Tibial nerve (tissue), 4 donors: ENCODE measurements around the gene ARPP19. TPM values are rescaled to one million over a fixed set of nuclear protein-coding genes. Genes with fewer than 3 reads are reported as not detected.

Experiments used
- DNase-seq, 2 donors: peaks; one replicate each; pipeline ENCODE4 v3.0.0-alpha.2; 2019; ENCODE audit warnings: low spot score in 2 of 2
- H3K27ac ChIP-seq, 4 donors: fragments of 200-600 bp; sonication (generic) in 3 of 4; one replicate each; pipeline ENCODE4 v1.5.1; 2017 to 2019; ENCODE audit warnings: mild to moderate bottlenecking in 1 of 4
- H3K27me3 ChIP-seq, 2 donors: fragments of 200-600 bp; sonication (generic) in 1 of 2; one replicate each; pipeline versions ENCODE4 v1.5.1 to v1.6.0; 2017 to 2019
- H3K36me3 ChIP-seq, 3 donors: fragments of 200-600 bp; sonication (generic); one replicate each; pipeline ENCODE4 v1.5.1; 2018 to 2019
- H3K4me1 ChIP-seq, 4 donors: fragments of 200-600 bp; sonication (generic) in 3 of 4; one replicate each; pipeline ENCODE4 v1.5.1; 2017 to 2019
- H3K4me3 ChIP-seq, 4 donors: fragments of 200-600 bp; sonication (generic) in 3 of 4; one replicate each; pipeline ENCODE4 v1.5.1; 2017 to 2019; ENCODE audit warnings: mild to moderate bottlenecking in 1 of 4, moderate library complexity in 1 of 4
- H3K9me3 ChIP-seq, 4 donors: fragments of 200-600 bp; sonication (generic) in 3 of 4; one replicate each; pipeline ENCODE4 v1.5.1; 2017 to 2019
- CTCF ChIP-seq, 5 experiments: fragments of 200-600 bp in 3 of 5; fragments of 450-650 bp in 2 of 5; sonication (generic) in 3 of 5; IDR thresholded peaks; one replicate each; pipeline ENCODE4 v1.5.1; 2016 to 2019; ENCODE audit warnings: antibody characterized with exemption in 5 of 5, mild to moderate bottlenecking in 3 of 5, moderate library complexity in 2 of 5
- EP300 ChIP-seq, 2 donors: sonication (generic); formaldehyde crosslinking; IDR thresholded peaks; one replicate each; pipeline ENCODE4 v1.6.1; 2017; ENCODE audit warnings: antibody characterized with exemption in 2 of 2, mild to moderate bottlenecking in 1 of 2
- POLR2A ChIP-seq, 2 donors: fragments of 450-650 bp; IDR thresholded peaks; one replicate each; pipeline ENCODE4 v1.6.1; 2017; ENCODE audit warnings: antibody characterized with exemption in 2 of 2, mild to moderate bottlenecking in 2 of 2, moderate library complexity in 2 of 2
- WGBS, 2 donors: methylation state at CpG; one replicate each; pipeline ENCODE4 v1.1.5; 2018; 5-methylcytosine and 5-hydroxymethylcytosine counted together
- total RNA-seq, 4 donors: library from RNA; depleted of rRNA; stranded (reverse); fragments of >200 nt; gene quantifications; one replicate each; pipeline ENCODE4 v1.1.0, GENCODE V29; 2016

Gene ARPP19
- total RNA-seq, 4 donors from 2014 or later = 84.9 to 123 (median 110) TPM

GRCh38 chr15:52529341-52529924, 39.4 kb downstream of the ARPP19 start:
- TF ChIP-seq EP300 (IDR thresholded peaks at IDR 0.05) (peak in 1 of 2 donors; percentile 0), POLR2A (IDR thresholded peaks at IDR 0.05) (no peak)
- Histone ChIP-seq H3K4me1 (peaks cover 0 to 19% (median 0%) of the 10 kb centered on the region in 4 donors), H3K36me3 (no peaks in the 10 kb centered on the region), H3K27ac (peak overlapping the region; percentile 75 to 93 (median 78)), H3K9me3 (no peaks in the 10 kb centered on the region), H3K27me3 (no peaks in the 10 kb centered on the region), H3K4me3 (peak overlapping the region; percentile 47 to 87 (median 72))
- WGBS, 2 donors = 2% methylated on average over 22 to 27 of the region's 28 CpGs
- DNase-seq = no peak

- Histone ChIP-seq H3K9me3 (no peaks in the 10 kb centered on the region), H3K4me3 (peak within 1 kb of the TSS; percentile 65 to 87 (median 74)), H3K27ac (peak within 1 kb of the TSS; percentile 75 to 93 (median 84)), H3K4me1 (peaks cover 0 to 19% (median 0%) of the 10 kb centered on the region in 4 donors), H3K36me3 (no peaks in the 10 kb centered on the region), H3K27me3 (no peaks in the 10 kb centered on the region)
- 0% methylated on average over 13 to 16 of the region's 103 CpGs for WGBS, 2 donors
- TF ChIP-seq EP300 (IDR thresholded peaks at IDR 0.05) (peak in 1 of 2 donors; percentile 50), CTCF (IDR thresholded peaks at IDR 0.05) (peak; percentile 8 to 43 (median 35)), POLR2A (IDR thresholded peaks at IDR 0.05) (peak in 1 of 2 donors; percentile 35)
- peak; percentile 20 to 39 for DNase-seq
Observed at GRCh38 chr15:52528564-52529340, 40.1 kb downstream of the ARPP19 start, which contains the start of gene MYO5A. MYO5A (minus strand) TSS chr15:52528880; CDS start chr15:52528806, 74 bp downstream.

- H3K4me3 ChIP-seq = peak overlapping the region; percentile 65 to 87 (median 74)
- 4 to 5% methylated on average over 26 to 30 of the region's 32 CpGs for WGBS, 2 donors
- H3K36me3 ChIP-seq = no peaks in the 10 kb centered on the region
- H3K9me3 ChIP-seq = no peaks in the 10 kb centered on the region
- H3K4me1 ChIP-seq = peaks cover 0 to 26% (median 2%) of the 10 kb centered on the region in 4 donors
- peak overlapping the region; percentile 69 to 93 (median 84) for H3K27ac ChIP-seq
- TF ChIP-seq EP300 (IDR thresholded peaks at IDR 0.05) (no peak), CTCF (IDR thresholded peaks at IDR 0.05) (no peak), POLR2A (IDR thresholded peaks at IDR 0.05) (no peak)
- H3K27me3 ChIP-seq = no peaks in the 10 kb centered on the region
- peak in 1 of 2 donors; percentile 19 for DNase-seq
Observed at GRCh38 chr15:52527911-52528563, 40.8 kb downstream of the ARPP19 start.

- no peak for TF ChIP-seq CTCF (IDR thresholded peaks at IDR 0.05)
- no peak for TF ChIP-seq EP300 (IDR thresholded peaks at IDR 0.05)
- no peak for TF ChIP-seq POLR2A (IDR thresholded peaks at IDR 0.05)
- 69 to 70% methylated on average over 7 of the region's 7 CpGs for WGBS, 2 donors
- no peak for DNase-seq
- Histone ChIP-seq H3K4me3 (peak overlapping the region; percentile 65 to 87 (median 74)), H3K9me3 (no peaks in the 10 kb centered on the region), H3K4me1 (peaks cover 0 to 33% (median 2%) of the 10 kb centered on the region in 4 donors), H3K27me3 (no peaks in the 10 kb centered on the region), H3K27ac (peak overlapping the region in 3 of 4 donors; percentile 82 to 93 (median 87)), H3K36me3 (no peaks in the 10 kb centered on the region)
Observed at GRCh38 chr15:52527196-52527910, 41.5 kb downstream of the ARPP19 start.
